Neural progenitor cell (in vitro differentiated cells): ENCODE measurements around the gene NRG2.

Experiments
- EZH2 ChIP-seq: fragments of 200-600 bp; sonication (generic); IDR thresholded peaks from 2 replicates; pipeline ENCODE4 v1.6.1; 2017; ENCODE audit warnings: antibody characterized with exemption, mild to moderate bottlenecking, moderate library complexity
- TF ChIP-seq, protein P1 (sequence below): fragments of 200-600 bp; sonication (generic); IDR thresholded peaks from 2 replicates; pipeline ENCODE4 v1.5.1; 2017; ENCODE audit warnings: antibody characterized with exemption, mild to moderate bottlenecking

DNA sequence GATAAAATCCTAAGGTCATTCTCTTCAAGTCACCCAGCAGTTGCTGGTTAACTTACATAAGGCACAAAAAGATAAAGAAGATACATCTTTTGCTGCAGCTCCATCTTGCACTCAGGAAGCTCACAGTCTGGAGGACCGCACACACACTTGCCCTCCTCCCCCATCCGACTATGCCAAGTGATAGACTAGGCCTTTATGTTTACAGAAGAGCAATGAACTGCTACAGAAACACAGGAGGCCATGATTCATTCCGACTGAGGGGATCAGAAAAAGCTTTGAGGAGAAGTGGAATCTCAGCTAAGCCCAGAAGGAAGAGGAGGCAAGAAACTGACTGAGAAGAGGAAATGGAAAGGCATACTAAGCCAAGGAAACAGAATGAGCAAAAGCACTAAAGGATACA, 17.4 kb downstream of the NRG2 start:
- TF ChIP-seq, protein P1, sequence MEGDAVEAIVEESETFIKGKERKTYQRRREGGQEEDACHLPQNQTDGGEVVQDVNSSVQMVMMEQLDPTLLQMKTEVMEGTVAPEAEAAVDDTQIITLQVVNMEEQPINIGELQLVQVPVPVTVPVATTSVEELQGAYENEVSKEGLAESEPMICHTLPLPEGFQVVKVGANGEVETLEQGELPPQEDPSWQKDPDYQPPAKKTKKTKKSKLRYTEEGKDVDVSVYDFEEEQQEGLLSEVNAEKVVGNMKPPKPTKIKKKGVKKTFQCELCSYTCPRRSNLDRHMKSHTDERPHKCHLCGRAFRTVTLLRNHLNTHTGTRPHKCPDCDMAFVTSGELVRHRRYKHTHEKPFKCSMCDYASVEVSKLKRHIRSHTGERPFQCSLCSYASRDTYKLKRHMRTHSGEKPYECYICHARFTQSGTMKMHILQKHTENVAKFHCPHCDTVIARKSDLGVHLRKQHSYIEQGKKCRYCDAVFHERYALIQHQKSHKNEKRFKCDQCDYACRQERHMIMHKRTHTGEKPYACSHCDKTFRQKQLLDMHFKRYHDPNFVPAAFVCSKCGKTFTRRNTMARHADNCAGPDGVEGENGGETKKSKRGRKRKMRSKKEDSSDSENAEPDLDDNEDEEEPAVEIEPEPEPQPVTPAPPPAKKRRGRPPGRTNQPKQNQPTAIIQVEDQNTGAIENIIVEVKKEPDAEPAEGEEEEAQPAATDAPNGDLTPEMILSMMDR, result no peak
- TF ChIP-seq EZH2, result no peak
